ENCODE measurements around the gene LSM7.
A peak's percentile ranks its signal among the peaks of the same experiment; 100 is the strongest.

LSM7 gene

GRCh38 chr19:2329149-2329478, 728 bp upstream of the LSM7 start:
- no peaks in the 10 kb centered on the region for H3K27me3 ChIP-seq (ENCODE audit: control insufficient read depth, insufficient read depth, low read length)
- peak overlapping the region; percentile 75; the same call in 1 of the 2 replicates for H3K27ac ChIP-seq (ENCODE audit: low read depth, low read length)
- peak overlapping the region; percentile 87 for H3K4me3 ChIP-seq (ENCODE audit: low read depth, low read length)
- peaks cover 25% of the 10 kb centered on the region for H3K4me1 ChIP-seq (ENCODE audit: control insufficient read depth, insufficient read depth, low read length)
- peak overlapping the region; percentile 84 for H3K9ac ChIP-seq (ENCODE audit: low read length)
- H3K9me3 ChIP-seq (ENCODE audit: control insufficient read depth, insufficient read depth, low read depth, low read length) = no peaks in the 10 kb centered on the region
- H3K36me3 ChIP-seq (ENCODE audit: control insufficient read depth, insufficient read depth, low read length) = peaks cover 26% of the 10 kb centered on the region

- Histone ChIP-seq H3K9me3 (ENCODE audit: control insufficient read depth, insufficient read depth, low read depth, low read length) (no peaks in the 10 kb centered on the region), H3K27me3 (ENCODE audit: control insufficient read depth, insufficient read depth, low read length) (no peaks in the 10 kb centered on the region), H3K4me3 (ENCODE audit: low read depth, low read length) (peak overlapping the region; percentile 87), H3K9ac (ENCODE audit: low read length) (peak overlapping the region; percentile 84), H3K4me1 (ENCODE audit: control insufficient read depth, insufficient read depth, low read length) (peaks cover 25% of the 10 kb centered on the region), H3K27ac (ENCODE audit: low read depth, low read length) (peak overlapping the region; percentile 76; the same call in 1 of the 2 replicates), H3K36me3 (ENCODE audit: control insufficient read depth, insufficient read depth, low read length) (peaks cover 37% of the 10 kb centered on the region)
These were observed 499 bp downstream of the LSM7 start for GRCh38 chr19:2327773-2328400.

GRCh38 chr19:2326699-2327360, 1.6 kb downstream of the LSM7 start:
- H3K4me3 ChIP-seq (ENCODE audit: low read depth, low read length) = no peak overlapping the region
- H3K36me3 ChIP-seq (ENCODE audit: control insufficient read depth, insufficient read depth, low read length) = peaks cover 42% of the 10 kb centered on the region
- H3K27ac ChIP-seq (ENCODE audit: low read depth, low read length) = peak overlapping the region; percentile 76; the same call in 1 of the 2 replicates
- H3K4me1 ChIP-seq (ENCODE audit: control insufficient read depth, insufficient read depth, low read length) = peaks cover 25% of the 10 kb centered on the region
- no peaks in the 10 kb centered on the region for H3K27me3 ChIP-seq (ENCODE audit: control insufficient read depth, insufficient read depth, low read length)
- no peaks in the 10 kb centered on the region for H3K9me3 ChIP-seq (ENCODE audit: control insufficient read depth, insufficient read depth, low read depth, low read length)
- peak overlapping the region; percentile 84 for H3K9ac ChIP-seq (ENCODE audit: low read length)

GRCh38 chr19:2325281-2326046, 2.9 kb downstream of the LSM7 start:
- H3K27ac ChIP-seq (ENCODE audit: low read depth, low read length) = no peak overlapping the region
- peaks cover 50% of the 10 kb centered on the region for H3K36me3 ChIP-seq (ENCODE audit: control insufficient read depth, insufficient read depth, low read length)
- H3K27me3 ChIP-seq (ENCODE audit: control insufficient read depth, insufficient read depth, low read length) = no peaks in the 10 kb centered on the region
- peaks cover 14% of the 10 kb centered on the region for H3K4me1 ChIP-seq (ENCODE audit: control insufficient read depth, insufficient read depth, low read length)
- H3K9me3 ChIP-seq (ENCODE audit: control insufficient read depth, insufficient read depth, low read depth, low read length) = no peaks in the 10 kb centered on the region
- H3K4me3 ChIP-seq (ENCODE audit: low read depth, low read length) = no peak overlapping the region
- no peak overlapping the region for H3K9ac ChIP-seq (ENCODE audit: low read length)

GRCh38 chr19:2324220-2324948, 4.0 kb downstream of the LSM7 start:
- Histone ChIP-seq H3K9me3 (ENCODE audit: control insufficient read depth, insufficient read depth, low read depth, low read length) (no peaks in the 10 kb centered on the region), H3K36me3 (ENCODE audit: control insufficient read depth, insufficient read depth, low read length) (peaks cover 50% of the 10 kb centered on the region), H3K4me3 (ENCODE audit: low read depth, low read length) (no peak overlapping the region), H3K27ac (ENCODE audit: low read depth, low read length) (no peak overlapping the region), H3K27me3 (ENCODE audit: control insufficient read depth, insufficient read depth, low read length) (no peaks in the 10 kb centered on the region), H3K4me1 (ENCODE audit: control insufficient read depth, insufficient read depth, low read length) (peaks cover 7% of the 10 kb centered on the region), H3K9ac (ENCODE audit: low read length) (no peak overlapping the region)

GRCh38 chr19:2323707-2324106, 4.7 kb downstream of the LSM7 start:
- H3K27ac ChIP-seq (ENCODE audit: low read depth, low read length) = no peak overlapping the region
- no peak overlapping the region for H3K9ac ChIP-seq (ENCODE audit: low read length)
- peaks cover 50% of the 10 kb centered on the region for H3K36me3 ChIP-seq (ENCODE audit: control insufficient read depth, insufficient read depth, low read length)
- H3K27me3 ChIP-seq (ENCODE audit: control insufficient read depth, insufficient read depth, low read length) = no peaks in the 10 kb centered on the region
- peaks cover 4% of the 10 kb centered on the region for H3K4me1 ChIP-seq (ENCODE audit: control insufficient read depth, insufficient read depth, low read length)
- H3K4me3 ChIP-seq (ENCODE audit: low read depth, low read length) = no peak overlapping the region
- no peaks in the 10 kb centered on the region for H3K9me3 ChIP-seq (ENCODE audit: control insufficient read depth, insufficient read depth, low read depth, low read length)

- Histone ChIP-seq H3K9me3 (ENCODE audit: control insufficient read depth, insufficient read depth, low read depth, low read length) (no peaks in the 10 kb centered on the region), H3K27ac (ENCODE audit: low read depth, low read length) (no peak overlapping the region), H3K36me3 (ENCODE audit: control insufficient read depth, insufficient read depth, low read length) (peaks cover 46% of the 10 kb centered on the region), H3K4me1 (ENCODE audit: control insufficient read depth, insufficient read depth, low read length) (no peaks in the 10 kb centered on the region; the same call in 1 of the 2 replicates), H3K27me3 (ENCODE audit: control insufficient read depth, insufficient read depth, low read length) (no peaks in the 10 kb centered on the region), H3K4me3 (ENCODE audit: low read depth, low read length) (no peak overlapping the region), H3K9ac (ENCODE audit: low read length) (no peak overlapping the region)
These were observed 6.7 kb downstream of the LSM7 start for GRCh38 chr19:2321565-2322283.

- Histone ChIP-seq H3K9ac (ENCODE audit: low read length) (no peak overlapping the region), H3K27ac (ENCODE audit: low read depth, low read length) (no peak overlapping the region), H3K36me3 (ENCODE audit: control insufficient read depth, insufficient read depth, low read length) (peaks cover 42% of the 10 kb centered on the region), H3K9me3 (ENCODE audit: control insufficient read depth, insufficient read depth, low read depth, low read length) (no peaks in the 10 kb centered on the region), H3K27me3 (ENCODE audit: control insufficient read depth, insufficient read depth, low read length) (no peaks in the 10 kb centered on the region), H3K4me3 (ENCODE audit: low read depth, low read length) (no peak overlapping the region), H3K4me1 (ENCODE audit: control insufficient read depth, insufficient read depth, low read length) (peaks cover 6% of the 10 kb centered on the region; the same call in 1 of the 2 replicates)
These were observed 7.4 kb downstream of the LSM7 start for GRCh38 chr19:2320939-2321338.

- no peak overlapping the region for H3K4me3 ChIP-seq (ENCODE audit: low read depth, low read length)
These were observed 8.3 kb downstream of the LSM7 start for GRCh38 chr19:2320049-2320448.

GRCh38 chr19:2319551-2319950, 8.8 kb downstream of the LSM7 start:
- Histone ChIP-seq H3K4me3 (ENCODE audit: low read depth, low read length) (no peak overlapping the region), H3K27ac (ENCODE audit: low read depth, low read length) (no peak overlapping the region), H3K27me3 (ENCODE audit: control insufficient read depth, insufficient read depth, low read length) (no peaks in the 10 kb centered on the region), H3K4me1 (ENCODE audit: control insufficient read depth, insufficient read depth, low read length) (peaks cover 6% of the 10 kb centered on the region; the same call in 1 of the 2 replicates), H3K36me3 (ENCODE audit: control insufficient read depth, insufficient read depth, low read length) (peaks cover 28% of the 10 kb centered on the region), H3K9me3 (ENCODE audit: control insufficient read depth, insufficient read depth, low read depth, low read length) (peaks cover 12% of the 10 kb centered on the region), H3K9ac (ENCODE audit: low read length) (no peak overlapping the region)

More at GRCh38 chr19:2320049-2320448, 8.3 kb downstream of the LSM7 start:
- no peaks in the 10 kb centered on the region for H3K27me3 ChIP-seq (ENCODE audit: control insufficient read depth, insufficient read depth, low read length)
- peaks cover 7% of the 10 kb centered on the region for H3K9me3 ChIP-seq (ENCODE audit: control insufficient read depth, insufficient read depth, low read depth, low read length)
- H3K4me1 ChIP-seq (ENCODE audit: control insufficient read depth, insufficient read depth, low read length) = peaks cover 6% of the 10 kb centered on the region; the same call in 1 of the 2 replicates
- H3K36me3 ChIP-seq (ENCODE audit: control insufficient read depth, insufficient read depth, low read length) = peaks cover 33% of the 10 kb centered on the region
- no peak overlapping the region for H3K27ac ChIP-seq (ENCODE audit: low read depth, low read length)
- H3K9ac ChIP-seq (ENCODE audit: low read length) = no peak overlapping the region
